ENCODE results near the gene RBBP8. TPM values are rescaled to one million over a fixed set of nuclear protein-coding genes. Genes with fewer than 3 reads are reported as not detected.

Gene RBBP8
- total and polyA plus RNA-seq, 10 of the 15 experiments (the other 5 are each of a cell fraction or from before 2014, with no cell fraction given) = 46.2 to 82.3 (median 68.7) TPM

DNA sequence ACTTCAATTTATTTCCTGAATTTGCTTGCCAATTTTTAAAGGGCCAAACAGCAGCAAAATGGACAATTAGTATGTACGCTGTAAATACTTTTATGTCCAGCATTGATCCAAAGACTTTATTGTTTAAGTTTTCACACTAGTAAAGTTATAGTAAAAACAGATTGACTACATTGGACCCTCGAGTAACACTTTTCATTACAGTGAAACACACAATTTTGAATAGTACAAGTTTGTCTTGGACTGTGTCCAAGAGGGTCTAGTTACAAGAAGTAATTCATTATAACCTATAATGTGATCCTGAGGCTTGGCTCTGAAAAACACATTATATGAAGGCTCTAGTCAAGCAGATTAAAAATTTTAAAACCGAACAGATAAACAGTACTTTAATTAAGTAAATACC lies 11.4 kb upstream of the RBBP8 start (continued):
- TF ChIP-seq, protein P1, sequence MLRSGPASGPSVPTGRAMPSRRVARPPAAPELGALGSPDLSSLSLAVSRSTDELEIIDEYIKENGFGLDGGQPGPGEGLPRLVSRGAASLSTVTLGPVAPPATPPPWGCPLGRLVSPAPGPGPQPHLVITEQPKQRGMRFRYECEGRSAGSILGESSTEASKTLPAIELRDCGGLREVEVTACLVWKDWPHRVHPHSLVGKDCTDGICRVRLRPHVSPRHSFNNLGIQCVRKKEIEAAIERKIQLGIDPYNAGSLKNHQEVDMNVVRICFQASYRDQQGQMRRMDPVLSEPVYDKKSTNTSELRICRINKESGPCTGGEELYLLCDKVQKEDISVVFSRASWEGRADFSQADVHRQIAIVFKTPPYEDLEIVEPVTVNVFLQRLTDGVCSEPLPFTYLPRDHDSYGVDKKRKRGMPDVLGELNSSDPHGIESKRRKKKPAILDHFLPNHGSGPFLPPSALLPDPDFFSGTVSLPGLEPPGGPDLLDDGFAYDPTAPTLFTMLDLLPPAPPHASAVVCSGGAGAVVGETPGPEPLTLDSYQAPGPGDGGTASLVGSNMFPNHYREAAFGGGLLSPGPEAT (IDR thresholded peaks at IDR 0.05; ENCODE audit: low read depth) = no peak
- TF ChIP-seq BHLHE40 (IDR thresholded peaks at IDR 0.05; ENCODE audit: borderline replicate concordance in 1 of 2, low read depth in 2 of 2, low read length in 1 of 2) (no peak), TCF3 (IDR thresholded peaks at IDR 0.05; ENCODE audit: borderline replicate concordance, insufficient read depth, low read depth, low read length) (no peak), ATF7 (IDR thresholded peaks at IDR 0.05; ENCODE audit: low read depth) (no peak), EZH2 (IDR thresholded peaks at IDR 0.05; ENCODE audit: borderline replicate concordance, control insufficient read depth, low read depth, low read length) (no peak)
- TF ChIP-seq, protein P2, sequence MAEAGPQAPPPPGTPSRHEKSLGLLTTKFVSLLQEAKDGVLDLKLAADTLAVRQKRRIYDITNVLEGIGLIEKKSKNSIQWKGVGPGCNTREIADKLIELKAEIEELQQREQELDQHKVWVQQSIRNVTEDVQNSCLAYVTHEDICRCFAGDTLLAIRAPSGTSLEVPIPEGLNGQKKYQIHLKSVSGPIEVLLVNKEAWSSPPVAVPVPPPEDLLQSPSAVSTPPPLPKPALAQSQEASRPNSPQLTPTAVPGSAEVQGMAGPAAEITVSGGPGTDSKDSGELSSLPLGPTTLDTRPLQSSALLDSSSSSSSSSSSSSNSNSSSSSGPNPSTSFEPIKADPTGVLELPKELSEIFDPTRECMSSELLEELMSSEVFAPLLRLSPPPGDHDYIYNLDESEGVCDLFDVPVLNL (IDR thresholded peaks at IDR 0.05; ENCODE audit: low read depth, low read length) = no peak

DNA sequence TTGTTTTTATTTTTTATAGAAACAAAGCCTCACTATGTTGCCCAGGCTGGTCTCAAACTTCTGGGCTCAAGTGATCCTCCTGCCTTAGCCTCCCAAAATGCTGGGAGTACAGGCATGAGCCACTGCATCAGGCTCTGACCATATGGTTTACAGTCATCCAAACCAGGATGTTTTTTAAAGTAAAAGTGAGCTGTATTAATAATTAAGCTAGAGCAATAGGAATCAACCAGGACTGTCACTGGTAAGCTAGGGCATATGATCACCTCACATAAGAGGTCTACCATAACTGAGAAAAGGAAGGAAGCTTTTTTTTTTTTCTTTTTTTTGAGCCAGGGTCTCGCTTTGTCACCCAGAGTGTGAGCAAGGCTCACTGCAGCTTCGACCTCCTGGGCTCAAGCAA lies 8.5 kb upstream of the RBBP8 start:
- WGBS (ENCODE audit: insufficient coverage, insufficient replicate concordance, low lambda C conversion rate, missing lambda C conversion rate) = 65% methylated on average over 2 of the region's 2 CpGs
- TF ChIP-seq EZH2 (IDR thresholded peaks at IDR 0.05; ENCODE audit: borderline replicate concordance, control insufficient read depth, low read depth, low read length) = no peak
- TF ChIP-seq CBX5 (IDR thresholded peaks at IDR 0.05; ENCODE audit: low read depth) = no peak
- TF ChIP-seq ZNF274 (IDR thresholded peaks at IDR 0.05; ENCODE audit: insufficient read depth, insufficient read length) = no peak
- no peak for TF ChIP-seq NR2C2 (IDR thresholded peaks at IDR 0.05; ENCODE audit: borderline replicate concordance, control insufficient read depth, insufficient read length, low read depth)
- TF ChIP-seq DPF2 (IDR thresholded peaks at IDR 0.05) = no peak
- no peak for TF ChIP-seq POLR2A (IDR thresholded peaks at IDR 0.05; ENCODE audit: low read depth, low read length)
- TF ChIP-seq, protein P3, sequence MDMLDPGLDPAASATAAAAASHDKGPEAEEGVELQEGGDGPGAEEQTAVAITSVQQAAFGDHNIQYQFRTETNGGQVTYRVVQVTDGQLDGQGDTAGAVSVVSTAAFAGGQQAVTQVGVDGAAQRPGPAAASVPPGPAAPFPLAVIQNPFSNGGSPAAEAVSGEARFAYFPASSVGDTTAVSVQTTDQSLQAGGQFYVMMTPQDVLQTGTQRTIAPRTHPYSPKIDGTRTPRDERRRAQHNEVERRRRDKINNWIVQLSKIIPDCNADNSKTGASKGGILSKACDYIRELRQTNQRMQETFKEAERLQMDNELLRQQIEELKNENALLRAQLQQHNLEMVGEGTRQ (IDR thresholded peaks at IDR 0.05; ENCODE audit: borderline replicate concordance, low read depth, low read length) = no peak
- TF ChIP-seq, protein P4, sequence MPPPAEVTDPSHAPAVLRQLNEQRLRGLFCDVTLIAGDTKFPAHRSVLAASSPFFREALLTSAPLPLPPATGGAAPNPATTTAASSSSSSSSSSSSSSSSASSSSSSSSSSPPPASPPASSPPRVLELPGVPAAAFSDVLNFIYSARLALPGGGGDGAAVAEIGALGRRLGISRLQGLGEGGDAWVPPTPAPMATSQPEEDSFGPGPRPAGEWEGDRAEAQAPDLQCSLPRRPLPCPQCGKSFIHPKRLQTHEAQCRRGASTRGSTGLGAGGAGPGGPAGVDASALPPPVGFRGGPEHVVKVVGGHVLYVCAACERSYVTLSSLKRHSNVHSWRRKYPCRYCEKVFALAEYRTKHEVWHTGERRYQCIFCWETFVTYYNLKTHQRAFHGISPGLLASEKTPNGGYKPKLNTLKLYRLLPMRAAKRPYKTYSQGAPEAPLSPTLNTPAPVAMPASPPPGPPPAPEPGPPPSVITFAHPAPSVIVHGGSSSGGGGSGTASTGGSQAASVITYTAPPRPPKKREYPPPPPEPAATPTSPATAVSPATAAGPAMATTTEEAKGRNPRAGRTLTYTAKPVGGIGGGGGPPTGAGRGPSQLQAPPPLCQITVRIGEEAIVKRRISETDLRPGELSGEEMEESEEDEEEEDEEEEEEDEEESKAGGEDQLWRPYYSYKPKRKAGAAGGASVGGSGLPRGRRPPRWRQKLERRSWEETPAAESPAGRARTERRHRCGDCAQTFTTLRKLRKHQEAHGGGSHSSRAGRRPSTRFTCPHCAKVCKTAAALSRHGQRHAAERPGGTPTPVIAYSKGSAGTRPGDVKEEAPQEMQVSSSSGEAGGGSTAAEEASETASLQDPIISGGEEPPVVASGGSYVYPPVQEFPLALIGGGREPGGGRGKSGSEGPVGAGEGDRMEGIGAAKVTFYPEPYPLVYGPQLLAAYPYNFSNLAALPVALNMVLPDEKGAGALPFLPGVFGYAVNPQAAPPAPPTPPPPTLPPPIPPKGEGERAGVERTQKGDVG (CRISPR knock-in tag; IDR thresholded peaks at IDR 0.05) = no peak
- TF ChIP-seq NFIC (IDR thresholded peaks at IDR 0.05; ENCODE audit: low read depth, low read length) = no peak

More for the DNA sequence above, 8.5 kb upstream of the RBBP8 start:
- ChIA-PET SMC1A (ENCODE audit: uncharacterized antibody, unreplicated experiment) (interaction anchor here (0.5 to 2.2 kb wide), 10 partner anchors 17 to 149 kb away, joined by 3 to 6 read pairs (median 3); no protein-coding TSS in a partner anchor), POLR2A (interaction anchor here (0.6 to 1.1 kb wide), 2 partner anchors 8 to 210 kb away, joined by 3 read pairs; partner anchors contain the start of gene RBBP8), CTCF (interaction anchor here (0.6 to 1.7 kb wide), 12 partner anchors 9 to 481 kb away, joined by 3 to 6 read pairs (median 4); no protein-coding TSS in a partner anchor), RAD21 (ENCODE audit: unreplicated experiment) (interaction anchor here (0.9 to 1.2 kb wide), 5 partner anchors 8 to 434 kb away, joined by 3 to 5 read pairs (median 3); partner anchors contain the start of gene RBBP8)
- Histone ChIP-seq H3K27ac (ENCODE audit: control insufficient read depth, insufficient read depth) (no peak overlapping the region), H4K20me1 (ENCODE audit: control insufficient read depth, insufficient read depth) (no peaks in the 10 kb centered on the region), H3K9ac (ENCODE audit: control insufficient read depth, insufficient read depth, low read length) (no peak overlapping the region), H3K9me3 (replicated peaks; ENCODE audit: control insufficient read depth, insufficient read depth, low read length) (no peaks in the 10 kb centered on the region), H3K4me2 (ENCODE audit: control insufficient read depth, insufficient read depth) (no peak overlapping the region), H3K79me2 (ENCODE audit: control insufficient read depth, insufficient read depth, low read length) (no peaks in the 10 kb centered on the region), H3K4me3 (no peak overlapping the region), H3K4me1 (ENCODE audit: control insufficient read depth, insufficient read depth, low read length) (peaks cover 3% of the 10 kb centered on the region), H3K27me3 (replicated peaks in 1 of 2; ENCODE audit: control insufficient read depth in 2 of 2, insufficient read depth in 2 of 2, low read length in 1 of 2) (no peaks in the 10 kb centered on the region), H2AFZ (ENCODE audit: control insufficient read depth, low read depth, low read length) (no peak overlapping the region), H3K36me3 (ENCODE audit: control insufficient read depth in 2 of 2, insufficient read depth in 2 of 2, low read length in 1 of 2) (no peaks in the 10 kb centered on the region)
- BruUV-seq (replicated peaks) = no TSS peak
- in situ Hi-C loops (cut with MboI) = no loop called here
- no peak for FAIRE-seq
- ATAC-seq = no peak
- intact Hi-C loops (cut with micrococcal nuclease; ENCODE audit: unreplicated experiment) = no loop called here
- no peak for DNase-seq (ENCODE audit: low read depth, low spot score)
